Measurements from ENCODE around the gene CRTC2.
A peak's percentile ranks its signal among the peaks of the same experiment; 100 is the strongest.

Gene CRTC2

GRCh38 chr1:153973525-153973924 lies 15.1 kb upstream of the CRTC2 start:
- no peak for DNase-seq

GRCh38 chr1:153973071-153973470 lies 14.7 kb upstream of the CRTC2 start:
- no peak for DNase-seq

GRCh38 chr1:153970346-153970745 lies 11.9 kb upstream of the CRTC2 start:
- no peak for DNase-seq

GRCh38 chr1:153968972-153969371 lies 10.6 kb upstream of the CRTC2 start:
- no peak for DNase-seq

- DNase-seq, result no peak
Measured at GRCh38 chr1:153968408-153968807, 10.0 kb upstream of the CRTC2 start.

- no peak for DNase-seq
Measured at GRCh38 chr1:153968000-153968363, 9.6 kb upstream of the CRTC2 start.

GRCh38 chr1:153967107-153967999 lies 8.9 kb upstream of the CRTC2 start, which contains the start of gene CREB3L4:
CREB3L4 (plus strand) TSS chr1:153967902; CDS start chr1:153968526, 624 bp downstream.
- DNase-seq, result peak; percentile 90

GRCh38 chr1:153963850-153964331 lies 5.5 kb upstream of the CRTC2 start:
- DNase-seq, result no peak

GRCh38 chr1:153963030-153963849 lies 4.8 kb upstream of the CRTC2 start, which contains the start of gene SLC39A1:
SLC39A1 (minus strand) TSS chr1:153963537; CDS start chr1:153962715, 822 bp downstream.
- peak; percentile 98 for DNase-seq

- DNase-seq, result no peak
Measured at GRCh38 chr1:153962088-153963029, 3.9 kb upstream of the CRTC2 start.

GRCh38 chr1:153961421-153961820 lies 3.0 kb upstream of the CRTC2 start:
- no peak for DNase-seq

GRCh38 chr1:153960206-153960605 lies 1.8 kb upstream of the CRTC2 start:
- DNase-seq, result no peak

- no peak for DNase-seq
Measured at GRCh38 chr1:153959454-153959853, 1.0 kb upstream of the CRTC2 start.

GRCh38 chr1:153958961-153959260 lies 499 bp upstream of the CRTC2 start:
- DNase-seq, result no peak

- peak; percentile 42 for DNase-seq
Measured at GRCh38 chr1:153957744-153958110, 685 bp downstream of the CRTC2 start.

- DNase-seq, result no peak
Measured at GRCh38 chr1:153956997-153957715, 1.3 kb downstream of the CRTC2 start.

GRCh38 chr1:153954826-153955225 lies 3.6 kb downstream of the CRTC2 start:
- no peak for DNase-seq

GRCh38 chr1:153953859-153954365 lies 4.5 kb downstream of the CRTC2 start:
- no peak for DNase-seq

GRCh38 chr1:153951801-153952200 lies 6.6 kb downstream of the CRTC2 start:
- no peak for DNase-seq

GRCh38 chr1:153951183-153951582 lies 7.2 kb downstream of the CRTC2 start:
- DNase-seq, result no peak

GRCh38 chr1:153946622-153947241 lies 11.7 kb downstream of the CRTC2 start, which contains the start of gene DENND4B:
DENND4B (minus strand) TSS chr1:153946718; CDS start chr1:153944374, 2,344 bp downstream.
- DNase-seq, result peak; percentile 82
